Brain microvascular endothelial cell (primary cell): ENCODE data around the gene ATAD2B.
A peak's percentile ranks its signal among the peaks of the same experiment; 100 is the strongest.

ENCODE experiments used
- DNase-seq: peaks from one replicate; pipeline ENCODE4 v3.0.0-alpha.2; 2020
- H3K27ac ChIP-seq: fragments of 250-450 bp; sonication (Bioruptor Pico); 2 replicates; pipeline ENCODE4 v1.5.1; 2020; ENCODE audit warnings: mild to moderate bottlenecking, moderate library complexity
- H3K27me3 ChIP-seq: fragments of 250-450 bp; sonication (Bioruptor Pico); replicated peaks from 2 replicates; pipeline ENCODE4 v1.5.1; 2020; ENCODE audit warnings: mild to moderate bottlenecking
- H3K36me3 ChIP-seq: fragments of 250-450 bp; sonication (Bioruptor Pico); replicated peaks from 2 replicates; pipeline ENCODE4 v1.5.1; 2020; ENCODE audit warnings: mild to moderate bottlenecking
- H3K4me3 ChIP-seq: 2 replicates; pipeline ENCODE4 v1.5.1; 2011; ENCODE audit warnings: low read depth, mild to moderate bottlenecking, control low read depth, low read length, moderate library complexity
- in situ Hi-C: cut with HindIII; loops from 2 replicates; pipeline ENCODE4 v1.10.0; 2017; ENCODE audit warnings: low sequenced_read_pairs, low pct_ligation_motif_present
- TF ChIP-seq, protein P1 (sequence below): IDR thresholded peaks from 2 replicates; pipeline ENCODE4 v1.5.1; 2011; ENCODE audit warnings: low read depth, mild to moderate bottlenecking, moderate library complexity, low read length, control low read depth, inconsistent platforms; ENCODE audit errors: missing control alignments

ATAD2B gene

DNA sequence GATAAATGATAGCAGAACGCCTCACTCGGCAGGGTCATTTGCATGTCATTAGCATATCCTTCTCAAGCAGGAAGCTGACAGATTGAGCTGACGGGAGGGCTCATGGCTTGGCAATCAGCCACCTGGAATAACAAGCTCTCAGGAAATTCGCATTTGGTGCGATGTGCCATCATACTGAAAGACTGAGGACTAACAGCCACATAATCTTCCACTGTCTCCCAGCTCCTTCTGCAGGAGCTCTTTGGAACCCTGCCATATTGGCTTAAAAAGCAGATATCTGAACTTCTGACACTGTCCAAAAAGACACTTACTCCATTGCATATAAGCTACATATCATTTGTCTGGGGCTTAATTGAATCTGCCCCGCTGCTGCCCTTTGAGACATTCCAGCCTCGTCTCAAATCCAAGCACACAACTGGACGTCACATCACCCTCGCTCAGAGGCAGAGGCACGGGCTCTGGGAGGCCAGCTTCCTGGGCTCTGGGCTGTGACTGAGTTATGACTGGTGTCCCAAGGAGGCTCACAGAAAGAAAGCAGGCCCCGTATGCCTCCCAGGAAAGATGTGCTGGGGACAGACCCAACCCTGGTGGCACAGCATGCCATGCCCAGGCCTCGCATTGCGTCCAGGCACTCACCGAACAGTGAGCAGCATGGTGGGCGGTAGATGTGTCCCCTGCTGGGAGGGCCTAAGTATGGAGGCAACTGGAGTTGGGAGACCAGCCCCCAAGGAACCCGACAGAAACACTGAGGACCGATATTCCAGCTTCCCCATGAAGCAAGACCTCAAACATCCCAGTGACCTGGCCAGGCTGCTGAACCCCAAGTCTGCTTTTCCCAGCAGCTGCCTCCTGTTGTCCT, 228.0 kb downstream of the ATAD2B start:
- peak; percentile 52 for DNase-seq
- Histone ChIP-seq H3K4me3 (no peak overlapping the region), H3K27ac (no peak overlapping the region), H3K36me3 (no peaks in the 10 kb centered on the region), H3K27me3 (no peaks in the 10 kb centered on the region)
- TF ChIP-seq, protein P1, sequence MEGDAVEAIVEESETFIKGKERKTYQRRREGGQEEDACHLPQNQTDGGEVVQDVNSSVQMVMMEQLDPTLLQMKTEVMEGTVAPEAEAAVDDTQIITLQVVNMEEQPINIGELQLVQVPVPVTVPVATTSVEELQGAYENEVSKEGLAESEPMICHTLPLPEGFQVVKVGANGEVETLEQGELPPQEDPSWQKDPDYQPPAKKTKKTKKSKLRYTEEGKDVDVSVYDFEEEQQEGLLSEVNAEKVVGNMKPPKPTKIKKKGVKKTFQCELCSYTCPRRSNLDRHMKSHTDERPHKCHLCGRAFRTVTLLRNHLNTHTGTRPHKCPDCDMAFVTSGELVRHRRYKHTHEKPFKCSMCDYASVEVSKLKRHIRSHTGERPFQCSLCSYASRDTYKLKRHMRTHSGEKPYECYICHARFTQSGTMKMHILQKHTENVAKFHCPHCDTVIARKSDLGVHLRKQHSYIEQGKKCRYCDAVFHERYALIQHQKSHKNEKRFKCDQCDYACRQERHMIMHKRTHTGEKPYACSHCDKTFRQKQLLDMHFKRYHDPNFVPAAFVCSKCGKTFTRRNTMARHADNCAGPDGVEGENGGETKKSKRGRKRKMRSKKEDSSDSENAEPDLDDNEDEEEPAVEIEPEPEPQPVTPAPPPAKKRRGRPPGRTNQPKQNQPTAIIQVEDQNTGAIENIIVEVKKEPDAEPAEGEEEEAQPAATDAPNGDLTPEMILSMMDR = no peak
- in situ Hi-C loops = no loop called here
